Left cardiac atrium (tissue), 4 donors: Measurements from ENCODE around the gene CORO6. TPM values are rescaled to one million over a fixed set of nuclear protein-coding genes. Genes with fewer than 3 reads are reported as not detected.
A peak's percentile ranks its signal among the peaks of the same experiment; 100 is the strongest.

Experiments
- ATAC-seq, 2 donors: fragments of 200-7000 bp; cut with Tn5 transposase; one replicate each; pipeline ENCODE4 v1.9.1; 2020; ENCODE audit warnings: mild to moderate bottlenecking in 2 of 2, moderate library complexity in 2 of 2
- DNase-seq: peaks from one replicate; pipeline ENCODE4 v3.0.0-alpha.2; 2020
- intact Hi-C, 2 donors: fragments of 100-400 bp; cut with DNase I; formaldehyde crosslinking; loops; one replicate each; pipeline versions ENCODE4 v1.14.1 to v1.15.1; 2022 to 2023
- total RNA-seq, 2 donors: library from RNA; stranded (reverse); fragmentation: NEBNext Ultra II Directional; extraction: Animal tissue kit (Norgen Biotek cat#: 25700); gene quantifications; one replicate each; pipeline ENCODE4 v1.2.1, GENCODE V29; 2021
- donor health status: DM: no; HTN: yes; CAD: no.
- donor health status: DM: no; HTN: yes; CAD: no; lungs with severe emphysema.
- donor health status: DM: yes; HTN: yes; CAD: no.
- donor health status: Dilated cardiomyopathy.

CORO6 gene
- total RNA-seq, 2 donors from 2014 or later = 67.0 to 82.1 TPM

GRCh38 chr17:29585080-29585751, 37.5 kb downstream of the CORO6 start:
- peak in 1 of 2 donors; percentile 2 for ATAC-seq
- peak; percentile 79 for DNase-seq
- intact Hi-C loops = no loop called here

GRCh38 chr17:29584452-29585079, 38.1 kb downstream of the CORO6 start:
- ATAC-seq = peak in 1 of 2 donors; percentile 13
- no peak for DNase-seq
- intact Hi-C loops = no loop called here

GRCh38 chr17:29583324-29584248, 39.1 kb downstream of the CORO6 start:
- no peak for DNase-seq
- ATAC-seq = no peak
- intact Hi-C loops = no loop called here

GRCh38 chr17:29582772-29583171, 39.9 kb downstream of the CORO6 start:
- DNase-seq (no peak), ATAC-seq (no peak)
- intact Hi-C loops = no loop called here

DNA sequence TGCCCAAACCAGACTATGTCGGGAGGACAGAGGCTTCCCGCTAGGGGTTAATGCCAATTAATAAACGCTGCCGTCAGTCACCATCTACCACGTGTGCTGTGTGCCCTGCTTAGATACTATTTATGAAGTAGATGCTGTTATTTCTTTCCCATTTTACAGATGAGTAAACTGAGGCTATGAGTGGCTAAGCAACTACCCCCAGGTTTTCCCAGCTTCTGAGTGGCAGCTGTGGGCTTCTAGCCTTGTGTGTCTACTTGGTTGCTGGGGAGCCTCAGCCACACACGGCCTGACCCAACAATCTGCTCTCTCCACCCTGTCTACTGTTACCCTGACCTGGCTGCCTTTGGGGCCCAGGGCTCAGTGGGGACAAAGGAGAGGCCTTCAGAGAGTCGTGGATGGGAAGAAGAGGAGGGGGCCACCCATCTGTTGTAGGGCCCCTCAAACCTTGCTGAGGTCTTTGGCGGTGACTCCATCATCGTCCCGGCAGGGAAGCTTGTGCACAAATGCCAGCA, 40.4 kb downstream of the CORO6 start:
- DNase-seq (no peak), ATAC-seq (no peak)
- intact Hi-C loops = no loop called here

GRCh38 chr17:29581583-29582253, 41.0 kb downstream of the CORO6 start:
- ATAC-seq (no peak), DNase-seq (no peak)
- intact Hi-C loops = no loop called here

GRCh38 chr17:29579866-29580771, 42.6 kb downstream of the CORO6 start:
- ATAC-seq = peak; percentile 69 to 82
- intact Hi-C loops = loop anchor here in 1 of 2 donors (10.0 kb wide), 1 partner anchor 355 kb away; the partner anchor contains the start of gene SSH2

DNA sequence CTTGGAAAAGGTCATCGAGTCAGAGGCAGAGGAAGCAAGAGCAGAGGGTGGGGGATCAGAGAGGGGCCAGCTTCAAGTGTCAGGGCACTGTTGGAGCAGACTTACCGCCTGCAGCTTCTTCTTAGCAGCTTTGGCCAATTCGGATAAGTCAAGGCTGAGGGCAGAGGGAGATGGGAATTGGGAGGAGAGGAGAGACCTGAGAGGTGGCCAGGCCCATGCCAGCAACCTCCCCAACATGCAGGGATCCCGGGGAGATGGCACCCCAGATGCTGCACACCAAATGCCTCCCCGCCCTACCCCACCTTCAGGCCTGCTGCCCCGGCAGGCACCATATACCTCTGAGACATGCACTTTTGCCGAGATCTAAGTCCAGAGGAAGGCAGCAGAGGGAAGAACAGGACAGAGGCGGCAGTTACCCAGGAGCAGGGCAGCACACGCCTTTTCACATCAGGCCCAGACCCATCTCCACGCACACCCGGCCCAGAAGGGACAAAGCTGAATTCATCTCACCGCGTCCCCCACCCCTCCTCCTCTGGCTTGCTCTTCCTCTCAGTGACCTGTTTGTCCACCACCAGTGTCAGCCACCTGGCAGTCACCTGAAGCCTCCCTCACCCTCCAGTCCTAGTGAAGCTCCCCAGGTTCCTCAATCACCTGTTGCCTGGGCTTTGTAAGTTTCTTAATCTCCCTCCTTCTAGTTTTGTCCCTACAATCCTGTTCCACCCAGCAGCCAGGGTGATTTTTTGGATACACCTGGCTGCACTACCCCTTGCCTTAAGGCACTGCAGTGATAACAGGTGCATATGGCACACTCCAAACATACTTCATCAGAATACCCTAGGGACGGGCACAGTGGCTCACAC, 43.9 kb downstream of the CORO6 start:
- intact Hi-C loops = loop anchor here in 1 of 2 donors (10.0 kb wide), 1 partner anchor 356 kb away; the partner anchor contains the start of gene SSH2
- DNase-seq (no peak), ATAC-seq (no peak)

More at GRCh38 chr17:29579866-29580771, 42.6 kb downstream of the CORO6 start:
- DNase-seq = peak; percentile 89

DNA sequence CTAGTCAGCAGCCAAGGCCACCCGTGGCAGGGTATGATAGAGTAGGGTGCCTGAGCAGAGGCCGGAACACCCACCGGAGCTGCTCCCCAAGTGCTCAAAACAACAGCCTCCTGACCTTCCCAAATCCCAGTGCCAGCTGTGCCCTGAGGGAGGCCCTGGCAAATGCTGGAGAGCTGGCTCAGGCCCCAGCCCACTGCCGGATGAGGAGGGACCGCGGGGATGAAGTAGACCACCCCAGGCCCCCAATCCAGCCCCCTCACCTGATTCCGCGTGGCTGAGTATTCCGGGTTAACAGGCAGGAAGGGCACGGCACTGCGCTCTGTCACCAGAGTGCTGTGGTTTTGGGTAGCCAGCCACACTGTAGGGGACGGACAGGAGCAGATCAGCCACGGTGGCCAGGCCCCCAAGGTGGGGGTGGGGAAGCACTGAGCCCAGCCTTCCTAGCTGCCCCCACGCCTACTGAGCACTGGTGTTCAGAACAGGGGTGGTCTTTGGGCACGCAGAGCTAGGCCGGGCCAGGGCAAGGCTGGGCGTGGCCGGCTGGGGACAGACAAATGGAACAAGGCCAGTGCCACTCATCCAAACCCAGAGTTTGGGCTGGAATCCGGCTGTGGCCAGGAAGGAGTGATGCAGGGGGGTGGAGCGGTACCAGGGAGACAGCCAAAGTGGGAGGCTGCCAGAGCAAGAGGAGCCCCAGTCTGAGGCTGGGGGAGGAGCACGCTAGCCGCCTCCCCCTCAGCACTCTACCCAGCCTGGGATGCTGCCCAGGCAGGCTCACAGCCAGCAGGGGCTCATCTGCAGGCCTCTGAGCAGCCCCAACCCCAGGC, 45.1 kb downstream of the CORO6 start:
- ATAC-seq (peak; percentile 33 to 61), DNase-seq (peak; percentile 64)
- intact Hi-C loops = loop anchor here in 1 of 2 donors (10.0 kb wide), 1 partner anchor 357 kb away; the partner anchor contains the start of gene SSH2

- DNase-seq (no peak), ATAC-seq (no peak)
- intact Hi-C loops = loop anchor here in 1 of 2 donors (10.0 kb wide), 1 partner anchor 358 kb away; the partner anchor contains the start of gene SSH2
Measured at GRCh38 chr17:29577001-29577370, 45.7 kb downstream of the CORO6 start.

DNA sequence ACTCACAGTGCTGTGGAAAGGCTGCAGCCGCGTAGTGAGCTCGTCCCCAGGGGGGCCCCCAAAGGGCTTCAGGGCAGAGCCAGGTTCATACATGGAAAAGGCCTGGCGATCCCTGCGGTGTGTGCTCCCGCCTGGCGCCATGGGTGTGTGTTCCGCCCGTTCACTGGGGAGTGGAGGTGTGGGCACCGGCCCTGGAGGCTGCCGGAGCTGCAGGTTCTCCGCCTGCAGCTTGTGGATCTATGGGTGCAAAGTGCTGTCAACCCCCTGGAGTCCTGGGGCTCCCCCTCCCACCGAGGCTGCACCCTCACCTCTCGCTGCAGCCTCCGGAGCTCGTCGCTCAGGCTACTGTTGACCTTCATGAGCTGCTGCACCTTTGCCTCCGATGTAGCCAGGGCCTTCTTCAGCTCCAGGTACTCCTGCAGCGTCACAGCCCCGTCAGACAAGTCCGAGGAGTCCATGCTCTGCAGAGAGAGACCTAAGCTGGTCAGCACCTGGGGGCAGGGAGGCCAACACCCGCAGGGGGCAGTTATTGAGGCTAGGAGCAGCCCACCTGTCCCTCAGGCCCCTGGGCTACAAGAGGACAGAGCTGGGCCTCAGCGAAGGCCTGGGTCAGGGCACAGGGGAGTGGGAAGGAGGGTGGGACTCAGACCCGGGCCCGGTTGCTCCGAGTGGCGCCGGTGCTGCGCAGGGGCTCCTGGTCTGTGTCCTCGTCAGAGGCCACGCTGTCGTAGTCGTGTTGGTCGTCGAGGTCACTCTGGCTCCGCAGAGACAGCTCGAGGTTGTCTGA, 46.3 kb downstream of the CORO6 start:
- ATAC-seq (no peak), DNase-seq (no peak)
- intact Hi-C loops = loop anchor here in 1 of 2 donors (10.0 kb wide), 1 partner anchor 358 kb away; the partner anchor contains the start of gene SSH2

GRCh38 chr17:29575511-29576213, 47.0 kb downstream of the CORO6 start:
- DNase-seq (no peak), ATAC-seq (no peak)
- intact Hi-C loops = loop anchor here in 1 of 2 donors (10.0 kb wide), 1 partner anchor 359 kb away; the partner anchor contains the start of gene SSH2

GRCh38 chr17:29574732-29575510, 47.8 kb downstream of the CORO6 start:
- DNase-seq = no peak
- ATAC-seq = no peak
- intact Hi-C loops = loop anchor here in 1 of 2 donors (10.0 kb wide), 1 partner anchor 360 kb away; the partner anchor contains the start of gene SSH2
